Testis (tissue), 3 donors: ENCODE measurements around the gene COTL1. TPM values are rescaled to one million over a fixed set of nuclear protein-coding genes. Genes with fewer than 3 reads are reported as not detected.

ENCODE experiments used
- DNase-seq: peaks from one replicate; pipeline ENCODE4 v3.0.0-alpha.2; 2019
- H3K27ac ChIP-seq, 2 donors: fragments of 200-600 bp; sonication (generic); one replicate each; pipeline ENCODE4 v1.5.1; 2019
- H3K27me3 ChIP-seq: fragments of 200-600 bp; sonication (generic); one replicate; pipeline ENCODE4 v1.5.1; 2019
- H3K36me3 ChIP-seq: fragments of 200-600 bp; sonication (generic); one replicate; pipeline ENCODE4 v1.5.1; 2017; ENCODE audit warnings: low read depth; ENCODE audit errors: missing control alignments
- H3K4me1 ChIP-seq: fragments of 200-600 bp; sonication (generic); one replicate; pipeline ENCODE4 v1.5.1; 2019
- H3K4me3 ChIP-seq, 2 donors: fragments of 200-600 bp; sonication (generic); one replicate each; pipeline ENCODE4 v1.5.1; 2017 to 2019
- H3K9me3 ChIP-seq: fragments of 200-600 bp; sonication (generic); one replicate; pipeline ENCODE4 v1.5.1; 2017
- CTCF ChIP-seq, 3 experiments: fragments of 450-650 bp in 2 of 3; fragments of 200-600 bp in 1 of 3; sonication (generic) in 1 of 3; IDR thresholded peaks; one replicate each; pipeline ENCODE4 v1.5.1; 2016 to 2019; ENCODE audit warnings: antibody characterized with exemption in 3 of 3, mild to moderate bottlenecking in 2 of 3, moderate library complexity in 1 of 3
- POLR2A ChIP-seq: fragments of 450-650 bp; IDR thresholded peaks from one replicate; pipeline ENCODE4 v1.6.1; 2017; ENCODE audit warnings: antibody characterized with exemption, mild to moderate bottlenecking, moderate library complexity
- WGBS, 2 donors: methylation state at CpG; one replicate each; pipeline ENCODE4 v1.1.5; 2018; 5-methylcytosine and 5-hydroxymethylcytosine counted together
- intact Hi-C: fragments of 100-400 bp; cut with DNase I; formaldehyde crosslinking; loops from one replicate; pipeline ENCODE4 v1.15.1; 2023; ENCODE audit warnings: low total_unique reads
- polyA plus RNA-seq: library from polyadenylated mRNA; stranded (reverse); fragments of 350-450 nt; fragmentation: Illumina TruSeq; extraction: RNeasy Lipid Tissue Mini Kit (QIAGEN cat#74804); gene quantifications from one replicate; pipeline ENCODE4 v1.2.3, GENCODE V29; 2014; ENCODE audit warnings: low read depth, low replicate concordance; ENCODE audit not compliant: insufficient read depth
- total RNA-seq, 2 donors: library from RNA; depleted of rRNA; stranded (reverse); fragments of >200 nt; gene quantifications; one replicate each; pipeline ENCODE4 v1.2.3, GENCODE V29; 2016

COTL1 gene
- total and polyA plus RNA-seq, 3 donors from 2014 or later = 56.9 to 124 (median 61.9) TPM

GRCh38 chr16:84557059-84557458 lies 60.8 kb downstream of the COTL1 start:
- H3K9me3 ChIP-seq = no peaks in the 10 kb centered on the region
- intact Hi-C loops = no loop called here
- no peak for DNase-seq
- no peaks in the 10 kb centered on the region for H3K4me1 ChIP-seq
- H3K4me3 ChIP-seq = no peak overlapping the region
- no peaks in the 10 kb centered on the region for H3K36me3 ChIP-seq
- no peak overlapping the region for H3K27ac ChIP-seq
- no peak for TF ChIP-seq POLR2A
- no peak for TF ChIP-seq CTCF (IDR thresholded peaks at IDR 0.05)
- 68 to 72% methylated on average over 6 of the region's 6 CpGs for WGBS, 2 donors
- no peaks in the 10 kb centered on the region for H3K27me3 ChIP-seq

- TF ChIP-seq CTCF (IDR thresholded peaks at IDR 0.05) = no peak
- no peak for TF ChIP-seq POLR2A
- H3K27ac ChIP-seq = no peak overlapping the region
- 72 to 74% methylated on average over 19 of the region's 19 CpGs for WGBS, 2 donors
- DNase-seq = no peak
- H3K9me3 ChIP-seq = no peaks in the 10 kb centered on the region
- no peaks in the 10 kb centered on the region for H3K36me3 ChIP-seq
- intact Hi-C loops = no loop called here
- H3K27me3 ChIP-seq = no peaks in the 10 kb centered on the region
- H3K4me3 ChIP-seq = no peak overlapping the region
- H3K4me1 ChIP-seq = no peaks in the 10 kb centered on the region
Observed at GRCh38 chr16:84555418-84556196, 62.3 kb downstream of the COTL1 start.

GRCh38 chr16:84554627-84555328 lies 63.1 kb downstream of the COTL1 start:
- TF ChIP-seq POLR2A = no peak
- TF ChIP-seq CTCF (IDR thresholded peaks at IDR 0.05) = no peak
- H3K9me3 ChIP-seq = no peaks in the 10 kb centered on the region
- H3K4me1 ChIP-seq = no peaks in the 10 kb centered on the region
- H3K27me3 ChIP-seq = no peaks in the 10 kb centered on the region
- 71 to 77% methylated on average over 11 of the region's 11 CpGs for WGBS, 2 donors
- no peak overlapping the region for H3K4me3 ChIP-seq
- intact Hi-C loops = no loop called here
- no peaks in the 10 kb centered on the region for H3K36me3 ChIP-seq
- no peak overlapping the region for H3K27ac ChIP-seq
- no peak for DNase-seq

- Histone ChIP-seq H3K27me3 (no peaks in the 10 kb centered on the region), H3K9me3 (no peaks in the 10 kb centered on the region), H3K4me1 (no peaks in the 10 kb centered on the region), H3K4me3 (no peak overlapping the region), H3K36me3 (no peaks in the 10 kb centered on the region), H3K27ac (no peak overlapping the region)
- 90 to 94% methylated on average over 8 to 11 of the region's 11 CpGs for WGBS, 2 donors
- intact Hi-C loops = no loop called here
- TF ChIP-seq POLR2A = no peak
- TF ChIP-seq CTCF (IDR thresholded peaks at IDR 0.05) = no peak
- no peak for DNase-seq
Observed at GRCh38 chr16:84553873-84554399, 63.9 kb downstream of the COTL1 start.
